GM21825 (cell line): ENCODE results near the gene ARF1.

ENCODE experiments used
- ATAC-seq: cut with Tn5 transposase; IDR thresholded peaks from one replicate; pipeline ENCODE4 v1.9.1; 2021; ENCODE audit warnings: mild to moderate bottlenecking, moderate library complexity; ENCODE audit not compliant: unreplicated experiment

The ARF1 gene

GRCh38 chr1:228084325-228084724 lies 1.8 kb downstream of the ARF1 start:
- ATAC-seq: no peak

GRCh38 chr1:228084797-228085196 lies 2.3 kb downstream of the ARF1 start:
- ATAC-seq: no peak

- ATAC-seq: no peak
Observed at GRCh38 chr1:228085287-228085951, 2.9 kb downstream of the ARF1 start.

DNA sequence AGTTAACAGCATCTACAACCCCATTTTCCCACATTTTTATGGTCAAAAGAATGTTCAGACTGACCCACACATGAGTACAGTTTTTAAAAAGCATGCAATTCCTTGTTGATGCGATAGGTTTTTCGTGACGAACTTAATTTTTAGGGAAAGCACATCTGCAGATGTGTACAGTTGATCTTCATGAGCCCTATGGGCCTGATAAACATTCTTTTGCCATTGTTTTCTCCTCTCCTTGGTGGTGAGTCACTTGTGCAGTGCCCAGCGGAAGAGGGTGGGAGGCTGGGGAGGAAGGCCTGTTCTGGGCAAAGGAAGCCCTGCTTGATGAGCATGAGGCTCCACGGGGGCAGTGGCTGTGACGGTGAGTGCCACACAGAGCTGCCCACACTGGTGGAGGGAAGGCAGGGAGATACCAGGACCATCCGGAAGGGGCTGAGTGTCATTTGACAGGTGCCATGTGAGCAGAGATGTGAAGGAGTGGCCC lies 5.3 kb downstream of the ARF1 start:
- no peak for ATAC-seq

GRCh38 chr1:228088586-228089498 lies 6.3 kb downstream of the ARF1 start:
- no peak for ATAC-seq

GRCh38 chr1:228089519-228090380 lies 7.2 kb downstream of the ARF1 start:
- ATAC-seq: no peak

DNA sequence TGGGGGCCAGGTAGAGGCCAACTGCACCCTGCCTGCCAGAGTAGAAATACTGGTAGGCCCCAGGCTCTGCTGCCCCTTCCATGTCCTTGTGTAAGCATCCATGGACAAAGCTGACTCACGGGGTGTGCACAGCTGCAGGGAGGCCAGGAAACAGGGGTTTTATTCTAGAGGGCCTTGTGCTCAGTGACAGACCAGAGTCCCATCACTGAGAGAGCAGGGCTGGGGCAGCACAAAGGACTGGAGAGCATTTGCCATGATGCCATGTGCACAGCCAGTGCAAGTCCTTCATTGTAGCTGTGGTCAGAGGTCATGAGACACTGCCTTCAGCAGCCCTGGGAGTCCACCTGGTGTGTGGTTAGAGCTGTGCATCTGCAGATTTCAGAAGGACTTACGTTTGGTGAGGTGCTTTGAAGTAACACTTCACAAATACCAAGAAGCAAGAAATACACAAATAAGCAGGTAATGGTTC lies 8.1 kb downstream of the ARF1 start:
- no peak for ATAC-seq

GRCh38 chr1:228091084-228091483 lies 8.6 kb downstream of the ARF1 start:
- no peak for ATAC-seq

DNA sequence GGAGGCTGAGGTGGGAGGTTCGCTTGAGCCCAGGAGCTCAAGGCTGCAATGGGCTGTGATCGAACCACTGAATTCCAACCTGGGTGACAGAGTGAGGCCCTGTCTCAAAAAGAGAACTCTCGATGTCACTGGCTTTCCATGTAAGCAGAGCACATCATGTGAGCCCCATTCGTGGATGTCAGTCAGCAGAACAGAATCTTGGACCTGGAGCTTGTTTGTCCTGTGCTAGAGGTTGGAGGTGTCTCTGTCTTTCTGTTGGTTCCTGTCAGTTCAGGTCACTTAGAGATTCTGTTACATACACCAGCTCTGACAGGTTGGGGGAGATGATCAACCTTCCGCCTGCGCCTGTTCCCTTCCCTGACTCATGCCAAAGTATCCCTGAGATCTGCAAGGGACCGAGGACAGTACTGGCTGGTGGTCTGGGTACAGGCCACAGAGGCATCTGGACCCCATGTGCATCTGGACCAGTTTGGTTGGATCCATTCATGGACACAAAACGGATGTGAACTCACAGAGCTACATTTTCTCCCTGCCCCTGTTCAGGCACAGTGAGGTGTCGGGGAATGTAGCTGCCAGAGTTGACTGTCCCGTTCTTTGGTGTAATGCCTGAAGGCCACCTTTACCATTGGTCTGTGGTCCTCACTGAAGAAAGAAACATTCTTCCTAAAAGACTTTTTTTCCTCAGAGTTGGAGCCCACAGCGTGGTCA lies 10.0 kb downstream of the ARF1 start:
- ATAC-seq: no peak

GRCh38 chr1:228093050-228093906 lies 10.8 kb downstream of the ARF1 start:
- no peak for ATAC-seq

DNA sequence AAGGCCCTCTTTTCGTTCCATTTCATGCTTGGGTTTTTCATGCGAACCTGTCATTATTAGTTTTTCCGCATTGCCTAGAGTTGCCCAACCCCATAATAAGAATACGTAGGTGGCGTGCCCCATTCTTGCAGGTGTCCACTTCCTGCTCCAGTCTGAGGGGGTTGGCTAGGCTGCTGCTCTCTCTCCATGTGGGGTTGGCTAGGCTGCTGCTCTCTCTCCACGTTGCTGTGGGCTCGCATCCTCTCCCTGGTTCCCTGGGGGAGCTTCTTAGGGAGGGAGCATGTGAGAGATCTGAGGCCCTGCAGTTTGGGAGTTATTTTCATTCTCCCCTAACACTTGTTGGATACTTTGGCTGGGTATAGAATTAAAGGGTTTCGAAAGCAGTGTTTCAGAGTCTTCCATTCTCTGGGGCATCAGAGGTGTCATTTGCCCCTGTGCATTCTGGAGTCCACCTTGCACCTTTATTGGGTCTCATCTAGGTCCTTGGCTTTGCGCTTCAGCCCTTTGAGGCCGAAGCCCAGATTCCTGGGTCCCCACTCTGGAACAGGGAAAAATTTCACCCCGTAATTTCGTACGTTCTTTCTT lies 12.0 kb downstream of the ARF1 start:
- no peak for ATAC-seq

GRCh38 chr1:228095161-228095560 lies 12.7 kb downstream of the ARF1 start:
- ATAC-seq: no peak

DNA sequence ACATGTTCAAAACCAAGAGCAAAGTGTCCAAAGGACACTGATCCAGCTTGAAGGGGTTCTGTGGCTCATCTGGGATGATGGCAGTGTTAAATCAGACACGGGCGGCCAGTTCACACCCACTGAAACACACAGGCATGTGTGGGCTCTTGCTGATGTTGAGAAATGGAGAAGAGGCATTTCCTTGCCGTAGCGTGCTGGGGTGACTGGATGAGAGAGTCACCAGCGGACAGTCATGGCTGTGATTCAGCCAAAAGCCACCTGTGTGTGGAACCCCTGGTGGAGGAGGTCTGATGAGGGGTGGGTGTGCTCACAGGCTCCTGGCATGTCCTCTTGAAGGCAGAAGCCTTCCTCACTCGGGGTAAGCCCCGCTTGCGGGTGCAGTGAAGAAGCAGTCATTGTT lies 13.4 kb downstream of the ARF1 start:
- no peak for ATAC-seq

GRCh38 chr1:228096416-228097332 lies 14.2 kb downstream of the ARF1 start:
- ATAC-seq: no peak

- ATAC-seq: no peak
Observed at GRCh38 chr1:228097333-228098081, 15.0 kb downstream of the ARF1 start.

- ATAC-seq: no peak
Observed at GRCh38 chr1:228098323-228098931, 15.9 kb downstream of the ARF1 start.

- no peak for ATAC-seq
Observed at GRCh38 chr1:228099331-228099732, 16.8 kb downstream of the ARF1 start.
